ENCODE measurements around the gene JMJD6. TPM values are rescaled to one million over a fixed set of nuclear protein-coding genes. Genes with fewer than 3 reads are reported as not detected.

Gene JMJD6
- total RNA-seq, 1 experiment from 2014 or later: 60.0 TPM

DNA sequence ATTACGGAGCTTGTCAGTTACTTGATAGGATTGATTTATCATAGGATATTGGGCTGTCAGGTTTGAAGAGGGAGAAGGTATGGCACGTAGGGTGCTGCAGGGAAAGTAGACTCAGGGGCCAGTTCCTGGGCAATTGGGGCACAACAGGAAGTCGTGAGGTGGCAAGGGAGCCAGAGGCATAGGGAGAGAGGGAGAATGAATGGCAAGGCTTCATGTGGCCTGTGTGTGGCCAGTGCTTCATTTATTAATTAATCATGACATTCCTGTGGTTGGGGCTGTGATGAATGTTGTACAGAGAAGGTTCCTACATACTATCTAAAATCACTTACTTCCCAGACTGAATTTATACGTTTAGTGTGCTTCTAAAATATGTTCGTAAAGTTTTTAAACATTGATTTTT lies 30.9 kb upstream of the JMJD6 start:
- no peak overlapping the region for H3K4me3 ChIP-seq (ENCODE audit: low read depth in 2 of 2, low read length in 2 of 2)
- TF ChIP-seq SIN3A (IDR thresholded peaks at IDR 0.05; ENCODE audit: borderline replicate concordance, insufficient read depth, low read depth, low read length) (no peak), REST (IDR thresholded peaks at IDR 0.05; ENCODE audit: insufficient read depth in 1 of 2, low read depth in 2 of 2, low read length in 1 of 2) (no peak), POLR2AphosphoS5 (IDR thresholded peaks at IDR 0.05; ENCODE audit: low read depth, low read length) (no peak), TCF7L2 (IDR thresholded peaks at IDR 0.05; ENCODE audit: low read depth, low read length) (no peak)
- TF ChIP-seq, protein P1, sequence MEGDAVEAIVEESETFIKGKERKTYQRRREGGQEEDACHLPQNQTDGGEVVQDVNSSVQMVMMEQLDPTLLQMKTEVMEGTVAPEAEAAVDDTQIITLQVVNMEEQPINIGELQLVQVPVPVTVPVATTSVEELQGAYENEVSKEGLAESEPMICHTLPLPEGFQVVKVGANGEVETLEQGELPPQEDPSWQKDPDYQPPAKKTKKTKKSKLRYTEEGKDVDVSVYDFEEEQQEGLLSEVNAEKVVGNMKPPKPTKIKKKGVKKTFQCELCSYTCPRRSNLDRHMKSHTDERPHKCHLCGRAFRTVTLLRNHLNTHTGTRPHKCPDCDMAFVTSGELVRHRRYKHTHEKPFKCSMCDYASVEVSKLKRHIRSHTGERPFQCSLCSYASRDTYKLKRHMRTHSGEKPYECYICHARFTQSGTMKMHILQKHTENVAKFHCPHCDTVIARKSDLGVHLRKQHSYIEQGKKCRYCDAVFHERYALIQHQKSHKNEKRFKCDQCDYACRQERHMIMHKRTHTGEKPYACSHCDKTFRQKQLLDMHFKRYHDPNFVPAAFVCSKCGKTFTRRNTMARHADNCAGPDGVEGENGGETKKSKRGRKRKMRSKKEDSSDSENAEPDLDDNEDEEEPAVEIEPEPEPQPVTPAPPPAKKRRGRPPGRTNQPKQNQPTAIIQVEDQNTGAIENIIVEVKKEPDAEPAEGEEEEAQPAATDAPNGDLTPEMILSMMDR (IDR thresholded peaks at IDR 0.05): no peak
- no peaks in the 10 kb centered on the region; the same call in 1 of the 2 replicates for H3K36me3 ChIP-seq (ENCODE audit: control insufficient read depth, insufficient read depth, low read length)
- POLR2A ChIA-PET: interaction anchor here (0.7 kb wide), 1 partner anchor 17 kb away, joined by 4 read pairs; no protein-coding TSS in a partner anchor
- no peak overlapping the region for H3K27ac ChIP-seq (ENCODE audit: low read length)
- no TSS peak for BruUV-seq (replicated peaks)
- intact Hi-C loops (cut with micrococcal nuclease; ENCODE audit: unreplicated experiment): no loop called here
- no peaks in the 10 kb centered on the region for H3K9me3 ChIP-seq (ENCODE audit: control insufficient read depth, insufficient read depth, low read depth, low read length)
- H3K4me1 ChIP-seq (ENCODE audit: control insufficient read depth, insufficient read depth, low read length): no peaks in the 10 kb centered on the region
- CTCF ChIA-PET: no interaction called here
- in situ Hi-C loops (cut with HindIII; ENCODE audit: low pct_unique_long_range_greater_than_20kb, low sequenced_read_pairs): no loop called here
- ATAC-seq (no peak), DNase-seq (ENCODE audit: low read depth, low spot score) (no peak)
- H3K27me3 ChIP-seq (ENCODE audit: control insufficient read depth, insufficient read depth, low read length): no peaks in the 10 kb centered on the region

- no TSS peak for BruUV-seq (replicated peaks)
- Histone ChIP-seq H3K27me3 (ENCODE audit: control insufficient read depth, insufficient read depth, low read length) (no peaks in the 10 kb centered on the region), H3K27ac (ENCODE audit: low read length) (no peak overlapping the region), H3K4me1 (ENCODE audit: control insufficient read depth, insufficient read depth, low read length) (no peaks in the 10 kb centered on the region), H3K36me3 (ENCODE audit: control insufficient read depth, insufficient read depth, low read length) (no peaks in the 10 kb centered on the region; the same call in 1 of the 2 replicates), H3K9me3 (ENCODE audit: control insufficient read depth, insufficient read depth, low read depth, low read length) (no peaks in the 10 kb centered on the region), H3K4me3 (ENCODE audit: low read depth in 2 of 2, low read length in 2 of 2) (no peak overlapping the region)
- DNase-seq (ENCODE audit: low read depth, low spot score): no peak
- in situ Hi-C loops (cut with HindIII; ENCODE audit: low pct_unique_long_range_greater_than_20kb, low sequenced_read_pairs) (no loop called here), intact Hi-C loops (cut with micrococcal nuclease; ENCODE audit: unreplicated experiment) (no loop called here)
- ATAC-seq: 0 out of 2 replicates have a peak, but pooled peaks have one; percentile 42
- ChIA-PET POLR2A (interaction anchor here (0.6 kb wide), 1 partner anchor 52 kb away, joined by 5 read pairs; no protein-coding TSS in a partner anchor), CTCF (no interaction called here)
- TF ChIP-seq REST (IDR thresholded peaks at IDR 0.05; ENCODE audit: insufficient read depth in 1 of 2, low read depth in 2 of 2, low read length in 1 of 2) (no peak), SIN3A (IDR thresholded peaks at IDR 0.05; ENCODE audit: borderline replicate concordance, insufficient read depth, low read depth, low read length) (no peak), TCF7L2 (IDR thresholded peaks at IDR 0.05; ENCODE audit: low read depth, low read length) (no peak), POLR2AphosphoS5 (IDR thresholded peaks at IDR 0.05; ENCODE audit: low read depth, low read length) (no peak)
- TF ChIP-seq, protein P1 (IDR thresholded peaks at IDR 0.05): no peak
These were observed 28.9 kb upstream of the JMJD6 start for GRCh38 chr17:76755285-76755684.
